ENCODE data around the gene IRGC.
A peak's percentile ranks its signal among the peaks of the same experiment; 100 is the strongest.
"Not testable (repeated sequence)": the region's sequence is repeated elsewhere in the genome, so short reads cannot be mapped to it uniquely, and the experiment has no call there.

Gene IRGC

DNA sequence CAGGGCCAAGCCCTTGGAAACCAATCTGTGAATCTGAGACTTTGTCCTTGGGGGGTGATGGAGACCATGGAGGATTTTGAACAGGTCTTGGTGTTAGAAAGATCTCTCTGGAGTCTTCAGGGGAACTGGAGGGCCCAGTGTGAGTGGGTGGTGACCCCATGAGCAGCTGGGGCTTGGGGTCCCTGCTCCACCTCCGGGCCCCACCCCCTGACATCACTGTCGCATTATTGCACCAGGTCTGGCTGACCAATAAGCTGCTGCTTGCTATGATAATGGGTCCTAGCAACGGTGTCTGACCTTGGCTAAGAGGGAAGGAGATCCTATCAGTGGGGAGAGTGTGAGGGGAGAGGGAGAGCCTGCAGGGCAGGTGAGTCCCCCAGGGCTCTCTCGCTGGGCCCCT, at the start of gene IRGC:
Gene IRGC, plus strand, starts transcription at position 301 of the 400 bp plus-strand sequence. CDS start 2,483 bp downstream, outside the sequence.
- no peak for FAIRE-seq

DNA sequence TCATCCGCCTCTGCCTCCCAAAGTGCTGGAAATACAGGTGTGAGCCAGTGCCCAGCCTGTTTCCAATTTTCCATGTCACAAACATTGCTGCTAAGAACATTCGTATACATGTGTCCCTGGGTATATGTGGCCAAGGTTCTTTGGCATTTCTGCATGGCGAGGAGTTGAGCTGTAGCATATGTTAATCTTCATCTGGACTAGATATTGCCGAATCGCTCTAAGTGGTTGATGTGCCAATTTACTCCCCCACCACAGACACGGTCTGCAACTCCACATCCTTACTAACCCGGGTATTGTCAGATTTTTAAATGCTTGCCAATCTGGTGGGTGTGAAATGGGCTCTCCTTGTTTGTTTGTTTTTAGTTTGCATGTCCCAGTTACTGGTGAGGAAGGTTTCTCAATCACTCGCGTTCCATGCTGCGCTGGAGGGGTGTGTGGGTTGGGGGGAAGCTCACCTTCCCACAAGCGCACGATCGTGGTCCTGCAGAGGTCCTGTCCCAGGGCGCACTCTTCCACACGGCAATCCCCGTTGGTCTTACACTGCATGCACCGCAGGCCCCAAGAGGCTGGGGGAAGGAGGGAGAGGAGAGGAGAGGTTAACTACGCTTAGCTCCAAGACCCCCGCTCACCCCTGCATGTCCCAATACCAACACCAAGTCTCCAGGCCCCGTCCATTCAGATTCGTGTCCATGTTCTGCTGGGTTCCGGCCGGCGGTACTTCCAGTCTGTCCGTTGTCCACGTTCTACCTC, 48.6 kb upstream of the IRGC start:
- FAIRE-seq: no peak

DNA sequence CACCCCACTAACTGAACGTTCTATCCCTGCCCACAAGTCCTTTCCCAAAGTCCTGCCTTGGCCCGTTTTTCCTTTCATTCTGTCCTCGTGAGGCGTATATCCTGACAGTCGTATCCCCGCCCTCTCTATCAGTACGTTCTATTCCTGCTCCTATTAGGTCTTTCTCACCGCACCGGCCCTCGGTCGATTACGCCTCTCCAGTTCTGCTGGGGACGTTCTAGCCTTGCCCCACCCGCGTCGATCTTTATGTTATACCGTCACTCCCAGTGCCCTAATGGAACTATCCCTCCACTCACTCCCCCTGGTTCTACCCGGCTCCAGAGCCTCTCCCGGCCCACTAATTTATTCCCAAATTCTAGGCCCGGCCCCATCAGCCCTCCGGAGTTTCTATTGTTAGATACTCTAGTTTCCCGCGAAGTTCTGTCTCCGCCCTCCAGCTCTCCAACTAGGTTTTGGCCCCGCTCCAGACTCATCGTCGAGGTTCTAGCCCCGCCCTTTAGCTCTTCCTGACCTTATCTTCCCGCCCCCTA, 47.9 kb upstream of the IRGC start:
- no peak for FAIRE-seq

DNA sequence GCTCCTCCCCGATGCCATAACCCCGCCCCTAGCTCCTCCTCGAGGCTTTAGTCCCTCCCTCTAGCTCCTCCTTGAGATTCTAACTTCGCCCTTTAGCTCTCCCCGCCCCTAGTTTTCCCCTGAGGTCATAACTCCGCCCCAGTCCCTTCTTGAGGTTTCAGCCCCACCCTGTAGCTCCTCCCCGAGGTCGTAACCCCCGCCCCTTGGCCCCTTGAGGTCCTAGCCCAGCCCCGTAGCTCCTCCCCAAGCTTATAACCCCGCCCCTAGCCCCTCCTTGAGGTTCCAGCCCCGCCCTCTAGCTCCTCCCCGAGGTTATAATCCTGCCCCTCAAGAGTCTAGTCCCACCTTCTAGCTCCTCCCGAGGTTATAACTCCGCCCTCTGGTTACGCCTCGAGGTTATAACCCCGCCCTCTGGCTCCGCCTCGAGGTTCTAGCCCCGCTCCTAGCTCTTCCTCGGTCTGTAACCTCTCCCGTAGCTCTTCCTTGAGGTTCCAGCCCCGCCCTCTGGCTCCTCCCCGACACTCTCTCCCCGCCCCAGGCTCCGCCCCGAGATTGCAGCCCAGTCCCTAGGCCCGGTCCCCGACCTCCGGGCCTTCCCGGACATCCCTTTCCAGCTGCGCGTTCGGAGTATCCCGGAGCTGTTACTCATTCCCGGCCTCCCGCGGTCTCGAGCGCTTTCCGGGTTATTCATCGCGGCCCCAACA, 47.3 kb upstream of the IRGC start:
- peak; percentile 76 for FAIRE-seq

DNA sequence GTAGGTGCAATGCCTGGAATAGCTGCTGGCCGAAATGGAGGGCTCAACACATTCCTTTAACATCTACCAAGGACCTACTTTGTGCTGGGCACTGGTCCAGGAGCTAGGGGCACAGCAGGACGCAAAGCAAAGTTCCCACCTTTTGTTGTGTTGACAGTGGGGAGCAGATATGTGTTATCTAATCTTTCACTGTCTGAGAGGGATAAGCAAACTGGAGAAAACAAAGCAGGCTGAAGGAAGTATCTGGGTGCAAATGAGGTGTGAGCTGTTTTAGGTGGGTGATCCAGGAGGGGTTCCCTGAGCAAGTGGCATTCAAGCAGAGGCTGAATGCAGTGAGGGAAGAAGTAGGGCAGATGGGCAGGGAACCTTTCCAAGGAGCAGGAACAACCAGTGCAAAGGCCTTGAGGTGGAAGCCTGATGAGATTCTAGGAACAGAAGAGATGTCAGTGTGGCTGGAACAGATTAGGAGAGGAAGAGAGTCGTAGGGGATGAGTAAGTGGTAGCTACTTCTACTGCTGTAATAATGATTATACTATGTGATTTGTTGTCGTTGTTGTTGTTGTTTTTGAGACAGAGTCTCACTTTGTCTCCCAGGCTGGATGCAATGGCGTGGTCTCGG, 43.7 kb upstream of the IRGC start:
- FAIRE-seq: no peak

DNA sequence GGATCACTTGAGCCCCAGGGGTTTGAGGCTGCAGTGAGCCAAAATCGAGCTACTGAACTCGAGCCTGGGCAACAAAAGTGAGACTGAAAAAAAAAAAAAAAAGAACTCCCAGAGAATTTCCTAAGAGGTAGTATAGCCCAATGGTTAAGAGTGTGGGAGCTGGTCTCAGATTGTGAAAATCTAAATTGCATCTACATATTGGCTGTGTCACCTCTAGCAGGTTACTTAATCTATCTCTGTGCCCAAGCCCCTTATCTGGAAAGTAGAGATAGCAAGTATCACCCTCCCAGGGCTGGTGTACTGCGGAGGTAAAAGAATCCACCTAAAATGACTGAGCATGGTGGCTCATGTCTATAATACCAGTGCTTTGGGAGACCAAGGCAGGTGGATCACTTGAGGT, 42.2 kb upstream of the IRGC start:
- FAIRE-seq: no peak

- FAIRE-seq: no peak
Measured at GRCh38 chr19:43674183-43674582, 41.7 kb upstream of the IRGC start.

- FAIRE-seq: no peak
Measured at GRCh38 chr19:43674596-43674995, 41.3 kb upstream of the IRGC start.

DNA sequence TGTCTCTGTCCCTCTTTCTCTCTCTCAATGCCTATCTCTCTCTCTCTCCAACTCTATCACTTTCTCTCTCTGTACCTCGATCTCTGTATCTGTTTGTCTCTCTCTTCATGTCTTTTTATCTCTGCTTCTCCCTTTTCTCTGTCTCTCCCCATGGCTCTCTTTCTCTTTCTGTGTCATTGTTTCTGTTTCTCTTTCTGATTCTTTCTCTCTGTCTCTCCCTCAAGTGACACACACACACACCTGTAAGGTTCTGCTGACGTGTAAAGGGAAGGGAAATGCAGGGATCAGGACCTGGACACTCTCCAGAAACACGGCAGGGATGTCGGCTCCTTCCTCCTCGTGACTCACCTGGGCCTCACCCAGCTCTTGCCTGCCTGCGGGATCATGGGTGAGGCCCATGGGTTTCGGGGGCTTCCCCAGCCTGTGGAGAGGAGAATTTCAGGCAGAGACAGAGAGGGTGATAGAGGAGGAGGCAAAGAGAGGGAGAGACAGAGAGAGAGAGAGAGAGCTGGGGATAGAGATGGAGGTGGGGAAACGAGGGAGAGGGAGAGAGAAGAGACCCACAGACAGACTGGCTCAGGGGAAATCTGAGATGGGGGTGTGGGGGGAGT, 40.5 kb upstream of the IRGC start:
- no peak for FAIRE-seq

DNA sequence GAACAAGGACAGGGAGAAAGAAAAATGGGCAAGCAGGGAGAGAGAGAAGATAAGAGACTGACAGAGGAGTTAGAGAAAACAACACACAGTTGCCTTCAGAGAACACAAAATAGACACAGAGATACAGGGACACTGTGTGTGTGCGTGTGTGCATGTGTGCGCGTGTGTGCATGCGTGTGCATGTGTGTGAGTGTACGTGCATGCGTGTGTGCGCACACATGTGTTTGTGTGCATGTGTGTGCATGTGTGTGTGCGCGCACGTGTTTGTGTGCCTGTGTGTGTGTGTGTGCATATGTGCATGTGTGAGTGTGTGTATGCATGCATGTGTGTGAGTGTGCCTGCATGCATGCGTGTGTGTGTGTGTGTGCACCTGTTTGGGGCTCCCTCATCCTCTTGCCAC, 40.0 kb upstream of the IRGC start:
- FAIRE-seq: no peak

DNA sequence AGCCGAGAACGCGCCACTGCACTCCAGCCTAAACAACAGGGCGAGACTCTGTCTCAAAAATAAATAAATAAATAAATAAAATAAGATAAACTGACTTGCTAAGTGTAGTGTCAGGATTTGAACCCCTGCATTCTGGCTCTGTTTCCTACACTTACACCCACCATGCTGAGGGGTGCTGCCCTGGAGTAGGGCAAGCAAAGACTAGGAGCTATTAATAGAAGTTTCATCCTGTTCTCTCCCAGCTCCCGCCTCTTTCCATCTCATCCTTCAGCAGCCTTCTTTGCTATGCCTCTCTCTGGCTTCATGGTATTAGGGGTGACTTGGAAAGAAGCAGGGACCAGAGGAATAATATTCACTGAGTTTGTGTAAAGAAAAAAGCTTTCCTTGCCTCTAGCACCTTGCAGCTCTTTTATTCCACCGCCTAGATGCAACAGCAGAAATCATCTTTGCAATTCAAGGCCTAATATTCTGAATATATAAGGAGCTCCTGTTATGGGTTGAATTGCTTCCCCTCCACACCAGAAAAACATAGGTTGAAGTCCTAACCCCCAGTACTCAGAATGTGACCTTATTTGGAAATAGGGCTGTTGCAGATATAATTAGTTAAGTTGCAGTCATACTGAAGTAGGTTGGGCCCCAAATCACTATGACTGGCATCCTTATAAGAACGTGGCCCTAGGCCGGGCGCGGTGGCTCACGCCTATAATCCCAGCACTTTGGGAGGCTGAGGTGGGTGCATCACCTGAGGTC, 37.2 kb upstream of the IRGC start:
- no peak for FAIRE-seq

DNA sequence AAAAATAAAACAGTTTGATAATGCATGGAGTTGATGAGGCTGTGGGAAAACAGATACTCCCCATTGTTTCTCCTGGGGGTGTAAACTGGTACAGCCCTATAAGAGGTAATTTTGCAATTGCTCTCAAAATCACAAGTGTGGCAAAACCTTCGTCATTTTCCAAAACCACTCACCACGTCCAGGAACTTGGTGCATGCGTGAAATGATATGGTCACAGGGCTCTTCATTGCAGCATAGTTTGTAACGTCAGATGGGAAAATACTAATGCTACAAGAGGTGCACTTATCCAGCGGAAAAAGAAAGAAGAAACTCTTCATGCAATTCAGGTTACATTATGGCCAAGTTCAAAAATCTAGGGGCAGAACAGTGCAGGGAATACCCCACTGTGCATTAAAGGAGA, 34.1 kb upstream of the IRGC start:
- FAIRE-seq: no peak

DNA sequence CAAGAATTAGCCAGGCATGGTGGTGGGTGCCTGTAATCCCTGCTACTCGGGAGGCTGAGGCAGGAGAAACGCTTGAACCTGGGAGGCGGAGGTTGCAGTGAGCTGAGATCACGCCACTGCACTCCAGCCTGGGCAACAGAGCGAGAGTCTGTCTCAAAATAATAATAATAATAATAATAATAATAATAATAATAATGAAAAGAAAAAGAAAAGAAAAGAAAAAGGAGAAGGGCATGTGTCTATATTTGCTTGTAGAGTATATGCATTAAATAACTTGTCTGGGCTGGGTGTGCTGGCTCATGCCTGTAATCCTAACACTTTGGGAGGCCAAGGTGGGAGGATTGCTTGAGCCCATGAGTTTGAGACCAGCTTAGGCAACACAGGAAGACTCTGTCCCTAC, 33.6 kb upstream of the IRGC start:
- FAIRE-seq: not testable (repeated sequence)

GRCh38 chr19:43682824-43683661, 32.8 kb upstream of the IRGC start:
- FAIRE-seq: no peak

GRCh38 chr19:43683905-43684304, 32.0 kb upstream of the IRGC start:
- FAIRE-seq: no peak

- no peak for FAIRE-seq
Measured at GRCh38 chr19:43684326-43684725, 31.6 kb upstream of the IRGC start.

DNA sequence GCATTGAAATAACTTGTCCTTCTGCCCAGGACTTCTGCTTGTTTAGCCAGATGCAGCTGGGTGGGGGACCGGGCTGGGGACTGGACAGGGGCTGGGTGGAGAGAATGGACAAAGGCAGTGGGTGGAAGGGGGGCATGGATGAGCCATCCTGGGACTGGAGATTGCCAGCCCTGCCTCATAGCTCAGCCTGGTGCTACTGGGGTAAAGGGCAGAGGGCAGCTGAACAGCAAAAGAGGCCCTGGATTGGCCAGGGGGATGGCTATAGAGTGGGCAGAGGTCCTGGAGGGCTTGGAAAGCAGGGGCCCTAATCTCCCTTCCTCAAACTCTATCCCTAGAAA, 28.2 kb upstream of the IRGC start:
- no peak for FAIRE-seq

DNA sequence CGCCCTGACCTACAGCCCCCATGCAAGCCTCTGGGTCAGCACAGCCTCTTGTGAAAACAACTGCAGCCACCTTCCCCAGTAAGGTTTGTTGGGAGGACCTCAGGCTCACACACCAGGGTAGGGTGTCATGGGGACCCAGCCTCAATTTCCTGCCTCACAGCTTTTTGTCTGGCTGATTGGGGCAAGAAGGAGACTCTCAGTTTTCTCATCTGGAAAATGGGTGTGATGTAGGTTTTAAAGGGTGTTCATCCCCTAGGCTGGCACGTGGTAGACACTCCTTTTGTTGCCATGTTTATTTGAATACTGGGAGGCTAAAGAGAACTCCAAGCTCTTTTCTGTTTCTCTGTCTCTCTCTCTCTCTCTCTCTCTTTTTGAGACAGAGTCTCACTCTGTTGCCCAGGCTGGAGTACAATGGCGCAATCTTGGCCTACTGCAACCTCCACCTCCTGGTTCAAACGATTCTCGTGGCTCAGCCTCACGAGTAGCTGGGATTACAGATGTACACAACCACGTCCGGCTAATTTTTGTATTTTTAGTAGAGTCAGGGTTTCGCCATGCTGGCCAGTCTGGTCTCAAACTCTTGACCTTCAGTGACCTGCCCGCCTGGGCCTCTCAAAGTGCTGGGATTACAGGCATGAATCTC, 27.7 kb upstream of the IRGC start:
- no peak for FAIRE-seq

DNA sequence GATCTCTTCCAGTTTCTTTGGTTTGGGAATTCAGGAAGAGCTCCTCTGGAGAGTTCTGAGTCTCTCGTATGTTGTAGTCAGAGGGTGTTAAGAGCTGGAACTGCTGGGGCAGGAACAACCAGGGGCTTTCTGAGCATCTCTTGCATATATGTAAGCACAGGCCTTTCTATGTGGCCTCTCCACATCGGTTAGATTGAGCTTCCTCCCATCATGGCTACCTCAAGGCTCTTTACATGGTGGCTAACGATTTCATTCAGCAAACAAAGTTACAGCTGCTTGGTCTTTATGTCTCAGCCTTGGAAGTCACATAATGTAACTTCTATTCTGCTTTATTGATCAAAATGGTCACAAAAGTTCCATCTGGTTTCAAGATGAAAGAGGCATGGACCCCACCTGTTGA, 25.4 kb upstream of the IRGC start:
- no peak for FAIRE-seq

DNA sequence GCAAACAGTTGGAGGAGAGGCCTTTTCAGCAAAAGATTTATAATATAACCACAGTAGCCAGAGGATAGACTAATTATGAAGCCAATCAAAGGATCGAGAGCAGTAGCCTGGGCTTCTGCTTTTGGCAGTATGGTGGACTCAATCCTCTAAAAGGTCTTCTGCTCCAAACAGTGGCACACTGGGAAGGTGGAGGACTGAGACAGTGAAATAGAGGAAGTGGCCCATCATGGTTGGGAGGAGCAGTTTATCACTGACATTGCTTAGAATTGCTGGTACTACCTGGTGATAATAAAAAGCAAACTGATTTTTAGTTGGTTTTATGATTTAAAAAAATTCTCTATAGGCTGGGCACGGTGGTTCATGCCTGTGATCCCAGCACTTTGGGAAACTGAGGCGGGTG, 25.0 kb upstream of the IRGC start:
- no peak for FAIRE-seq

- FAIRE-seq: no peak
Measured at GRCh38 chr19:43691755-43692154, 24.1 kb upstream of the IRGC start.
